ENCODE measurements around the gene PREP.
"Not testable (repeated sequence)": the region's sequence is repeated elsewhere in the genome, so short reads cannot be mapped to it uniquely, and the experiment has no call there.

PREP gene

GRCh38 chr6:105428342-105428957 is 25.6 kb upstream of the PREP start:
- no peaks in the 10 kb centered on the region for H3K4me1 ChIP-seq (ENCODE audit: control insufficient read depth, insufficient read depth, low read length)
- H3K9ac ChIP-seq (ENCODE audit: low read depth, low read length): no peak overlapping the region
- H3K36me3 ChIP-seq (ENCODE audit: control insufficient read depth, insufficient read depth, low read length): no peaks in the 10 kb centered on the region
- H3K4me3 ChIP-seq (ENCODE audit: low read depth, low read length): no peak overlapping the region
- no peaks in the 10 kb centered on the region for H3K27me3 ChIP-seq (ENCODE audit: control insufficient read depth, insufficient read depth, low read length)
- H3K9me3 ChIP-seq (ENCODE audit: control insufficient read depth, insufficient read depth, low read length): no peaks in the 10 kb centered on the region

- Histone ChIP-seq H3K9ac (ENCODE audit: low read depth, low read length) (no peak overlapping the region), H3K9me3 (ENCODE audit: control insufficient read depth, insufficient read depth, low read length) (no peaks in the 10 kb centered on the region), H3K4me1 (ENCODE audit: control insufficient read depth, insufficient read depth, low read length) (no peaks in the 10 kb centered on the region), H3K27me3 (ENCODE audit: control insufficient read depth, insufficient read depth, low read length) (no peaks in the 10 kb centered on the region), H3K36me3 (ENCODE audit: control insufficient read depth, insufficient read depth, low read length) (no peaks in the 10 kb centered on the region), H3K4me3 (ENCODE audit: low read depth, low read length) (no peak overlapping the region)
Observed at GRCh38 chr6:105424175-105424783, 21.4 kb upstream of the PREP start.

- not testable (repeated sequence) for H3K9ac ChIP-seq (ENCODE audit: low read depth, low read length); H3K4me1 ChIP-seq (ENCODE audit: control insufficient read depth, insufficient read depth, low read length); H3K36me3 ChIP-seq (ENCODE audit: control insufficient read depth, insufficient read depth, low read length); H3K27me3 ChIP-seq (ENCODE audit: control insufficient read depth, insufficient read depth, low read length); H3K4me3 ChIP-seq (ENCODE audit: low read depth, low read length); H3K9me3 ChIP-seq (ENCODE audit: control insufficient read depth, insufficient read depth, low read length)
Observed at GRCh38 chr6:105416971-105417370, 14.1 kb upstream of the PREP start.

GRCh38 chr6:105409734-105410133 is 6.9 kb upstream of the PREP start:
- Histone ChIP-seq H3K36me3 (ENCODE audit: control insufficient read depth, insufficient read depth, low read length) (no peaks in the 10 kb centered on the region), H3K4me3 (ENCODE audit: low read depth, low read length) (no peak overlapping the region), H3K9me3 (ENCODE audit: control insufficient read depth, insufficient read depth, low read length) (peaks cover 8% of the 10 kb centered on the region), H3K27me3 (ENCODE audit: control insufficient read depth, insufficient read depth, low read length) (no peaks in the 10 kb centered on the region), H3K9ac (ENCODE audit: low read depth, low read length) (no peak overlapping the region), H3K4me1 (ENCODE audit: control insufficient read depth, insufficient read depth, low read length) (no peaks in the 10 kb centered on the region)

- Histone ChIP-seq H3K9ac (ENCODE audit: low read depth, low read length) (peak overlapping the region; percentile 74), H3K4me1 (ENCODE audit: control insufficient read depth, insufficient read depth, low read length) (peaks cover 15% of the 10 kb centered on the region), H3K4me3 (ENCODE audit: low read depth, low read length) (peak overlapping the region; percentile 73), H3K36me3 (ENCODE audit: control insufficient read depth, insufficient read depth, low read length) (no peaks in the 10 kb centered on the region), H3K27me3 (ENCODE audit: control insufficient read depth, insufficient read depth, low read length) (no peaks in the 10 kb centered on the region), H3K9me3 (ENCODE audit: control insufficient read depth, insufficient read depth, low read length) (no peaks in the 10 kb centered on the region)
Observed at GRCh38 chr6:105402090-105402938, 568 bp downstream of the PREP start.

GRCh38 chr6:105401247-105402089 is 1.4 kb downstream of the PREP start:
- Histone ChIP-seq H3K4me3 (ENCODE audit: low read depth, low read length) (peak overlapping the region; percentile 73), H3K36me3 (ENCODE audit: control insufficient read depth, insufficient read depth, low read length) (no peaks in the 10 kb centered on the region), H3K27me3 (ENCODE audit: control insufficient read depth, insufficient read depth, low read length) (no peaks in the 10 kb centered on the region), H3K9ac (ENCODE audit: low read depth, low read length) (no peak overlapping the region), H3K9me3 (ENCODE audit: control insufficient read depth, insufficient read depth, low read length) (no peaks in the 10 kb centered on the region), H3K4me1 (ENCODE audit: control insufficient read depth, insufficient read depth, low read length) (peaks cover 15% of the 10 kb centered on the region)

- H3K4me1 ChIP-seq (ENCODE audit: control insufficient read depth, insufficient read depth, low read length): peaks cover 15% of the 10 kb centered on the region
- no peaks in the 10 kb centered on the region for H3K36me3 ChIP-seq (ENCODE audit: control insufficient read depth, insufficient read depth, low read length)
- no peak overlapping the region for H3K4me3 ChIP-seq (ENCODE audit: low read depth, low read length)
- no peaks in the 10 kb centered on the region for H3K27me3 ChIP-seq (ENCODE audit: control insufficient read depth, insufficient read depth, low read length)
- H3K9ac ChIP-seq (ENCODE audit: low read depth, low read length): no peak overlapping the region
- no peaks in the 10 kb centered on the region for H3K9me3 ChIP-seq (ENCODE audit: control insufficient read depth, insufficient read depth, low read length)
Observed at GRCh38 chr6:105400501-105400900, 2.4 kb downstream of the PREP start.

GRCh38 chr6:105398859-105399258 is 4.0 kb downstream of the PREP start:
- peaks cover 15% of the 10 kb centered on the region for H3K4me1 ChIP-seq (ENCODE audit: control insufficient read depth, insufficient read depth, low read length)
- no peaks in the 10 kb centered on the region for H3K27me3 ChIP-seq (ENCODE audit: control insufficient read depth, insufficient read depth, low read length)
- no peak overlapping the region for H3K4me3 ChIP-seq (ENCODE audit: low read depth, low read length)
- no peaks in the 10 kb centered on the region for H3K9me3 ChIP-seq (ENCODE audit: control insufficient read depth, insufficient read depth, low read length)
- H3K9ac ChIP-seq (ENCODE audit: low read depth, low read length): no peak overlapping the region
- no peaks in the 10 kb centered on the region for H3K36me3 ChIP-seq (ENCODE audit: control insufficient read depth, insufficient read depth, low read length)

- Histone ChIP-seq H3K9ac (ENCODE audit: low read depth, low read length) (no peak overlapping the region), H3K36me3 (ENCODE audit: control insufficient read depth, insufficient read depth, low read length) (no peaks in the 10 kb centered on the region), H3K27me3 (ENCODE audit: control insufficient read depth, insufficient read depth, low read length) (no peaks in the 10 kb centered on the region), H3K9me3 (ENCODE audit: control insufficient read depth, insufficient read depth, low read length) (no peaks in the 10 kb centered on the region), H3K4me1 (ENCODE audit: control insufficient read depth, insufficient read depth, low read length) (peaks cover 15% of the 10 kb centered on the region), H3K4me3 (ENCODE audit: low read depth, low read length) (no peak overlapping the region)
Observed at GRCh38 chr6:105397987-105398386, 4.9 kb downstream of the PREP start.

- Histone ChIP-seq H3K27me3 (ENCODE audit: control insufficient read depth, insufficient read depth, low read length) (no peaks in the 10 kb centered on the region), H3K9ac (ENCODE audit: low read depth, low read length) (no peak overlapping the region), H3K36me3 (ENCODE audit: control insufficient read depth, insufficient read depth, low read length) (peaks cover 4% of the 10 kb centered on the region), H3K9me3 (ENCODE audit: control insufficient read depth, insufficient read depth, low read length) (no peaks in the 10 kb centered on the region), H3K4me3 (ENCODE audit: low read depth, low read length) (no peak overlapping the region), H3K4me1 (ENCODE audit: control insufficient read depth, insufficient read depth, low read length) (no peaks in the 10 kb centered on the region)
Observed at GRCh38 chr6:105391705-105392104, 11.2 kb downstream of the PREP start.

GRCh38 chr6:105389543-105389942 is 13.3 kb downstream of the PREP start:
- Histone ChIP-seq H3K9ac (ENCODE audit: low read depth, low read length) (no peak overlapping the region), H3K9me3 (ENCODE audit: control insufficient read depth, insufficient read depth, low read length) (no peaks in the 10 kb centered on the region), H3K36me3 (ENCODE audit: control insufficient read depth, insufficient read depth, low read length) (peaks cover 4% of the 10 kb centered on the region), H3K4me1 (ENCODE audit: control insufficient read depth, insufficient read depth, low read length) (no peaks in the 10 kb centered on the region), H3K27me3 (ENCODE audit: control insufficient read depth, insufficient read depth, low read length) (no peaks in the 10 kb centered on the region), H3K4me3 (ENCODE audit: low read depth, low read length) (no peak overlapping the region)
